ENCODE data around the gene RCAN2.

- TF ChIP-seq POLR2AphosphoS5 (IDR thresholded peaks at IDR 0.05), result no peak
- no peak for TF ChIP-seq POLR2A (IDR thresholded peaks at IDR 0.05)
- no peak for TF ChIP-seq CTCF (IDR thresholded peaks at IDR 0.05 in 8 of 11, conservative IDR thresholded peaks at IDR 0.05 in 3 of 11)
These were observed 270.7 kb downstream of the RCAN2 start for GRCh38 chr6:46220352-46221221.
